GM18909 (cell line): ENCODE data around the gene KIF5C.
A peak's percentile ranks its signal among the peaks of the same experiment; 100 is the strongest.
"Not testable (repeated sequence)": the region's sequence is repeated elsewhere in the genome, so short reads cannot be mapped to it uniquely, and the experiment has no call there.

ENCODE experiments used
- ATAC-seq: cut with Tn5 transposase; IDR thresholded peaks from one replicate; pipeline ENCODE4 v1.9.1; 2021; ENCODE audit warnings: mild to moderate bottlenecking; ENCODE audit not compliant: unreplicated experiment, poor library complexity

KIF5C gene

GRCh38 chr2:148955798-148956197 is 80.8 kb downstream of the KIF5C start:
- ATAC-seq: no peak

- no peak for ATAC-seq
These were observed 82.0 kb downstream of the KIF5C start for GRCh38 chr2:148957023-148957422.

GRCh38 chr2:148959745-148960144 is 84.7 kb downstream of the KIF5C start:
- no peak for ATAC-seq

GRCh38 chr2:148960483-148960882 is 85.5 kb downstream of the KIF5C start:
- ATAC-seq: no peak

GRCh38 chr2:148963461-148963860 is 88.4 kb downstream of the KIF5C start:
- ATAC-seq: no peak

- ATAC-seq: peak; percentile 65
These were observed 90.8 kb downstream of the KIF5C start for GRCh38 chr2:148965623-148966437.

- ATAC-seq: no peak
These were observed 91.4 kb downstream of the KIF5C start for GRCh38 chr2:148966438-148966758.

GRCh38 chr2:148967056-148967455 is 92.0 kb downstream of the KIF5C start:
- no peak for ATAC-seq

GRCh38 chr2:148967578-148967977 is 92.6 kb downstream of the KIF5C start:
- no peak for ATAC-seq

- no peak for ATAC-seq
These were observed 93.3 kb downstream of the KIF5C start for GRCh38 chr2:148968301-148968700.

- ATAC-seq: no peak
These were observed 93.8 kb downstream of the KIF5C start for GRCh38 chr2:148968776-148969319.

GRCh38 chr2:148969659-148970061 is 94.6 kb downstream of the KIF5C start:
- ATAC-seq: no peak

- no peak for ATAC-seq
These were observed 95.4 kb downstream of the KIF5C start for GRCh38 chr2:148970385-148970784.

- peak; percentile 74 for ATAC-seq
These were observed 96.5 kb downstream of the KIF5C start for GRCh38 chr2:148971547-148971946.

- ATAC-seq: no peak
These were observed 99.1 kb downstream of the KIF5C start for GRCh38 chr2:148974095-148974494.

- ATAC-seq: no peak
These were observed 103.1 kb downstream of the KIF5C start for GRCh38 chr2:148978026-148978685.

- no peak for ATAC-seq
These were observed 103.7 kb downstream of the KIF5C start for GRCh38 chr2:148978706-148979105.

GRCh38 chr2:148979164-148979918 is 104.3 kb downstream of the KIF5C start:
- no peak for ATAC-seq

GRCh38 chr2:148979919-148980277 is 104.9 kb downstream of the KIF5C start:
- no peak for ATAC-seq

- not testable (repeated sequence) for ATAC-seq
These were observed 105.5 kb downstream of the KIF5C start for GRCh38 chr2:148980496-148980895.

- ATAC-seq: no peak
These were observed 106.3 kb downstream of the KIF5C start for GRCh38 chr2:148981324-148981723.
